Choroid plexus epithelial cell (primary cell): ENCODE measurements around the gene SERPINF2.
"Not testable (repeated sequence)": the region's sequence is repeated elsewhere in the genome, so short reads cannot be mapped to it uniquely, and the experiment has no call there.

Experiments
- DNase-seq: peaks from one replicate; pipeline ENCODE4 v3.0.0-alpha.2; 2010; ENCODE audit warnings: low read depth
- H3K4me3 ChIP-seq: 2 replicates; pipeline ENCODE4 v1.5.1; 2011; ENCODE audit warnings: low read depth, mild to moderate bottlenecking, control low read depth, low read length, moderate library complexity
- TF ChIP-seq, protein P1 (sequence below): conservative IDR thresholded peaks from 2 replicates; pipeline ENCODE4 v1.5.1; 2011; ENCODE audit warnings: low read depth, mild to moderate bottlenecking, control low read depth, inconsistent platforms, low read length, moderate library complexity

Gene SERPINF2

DNA sequence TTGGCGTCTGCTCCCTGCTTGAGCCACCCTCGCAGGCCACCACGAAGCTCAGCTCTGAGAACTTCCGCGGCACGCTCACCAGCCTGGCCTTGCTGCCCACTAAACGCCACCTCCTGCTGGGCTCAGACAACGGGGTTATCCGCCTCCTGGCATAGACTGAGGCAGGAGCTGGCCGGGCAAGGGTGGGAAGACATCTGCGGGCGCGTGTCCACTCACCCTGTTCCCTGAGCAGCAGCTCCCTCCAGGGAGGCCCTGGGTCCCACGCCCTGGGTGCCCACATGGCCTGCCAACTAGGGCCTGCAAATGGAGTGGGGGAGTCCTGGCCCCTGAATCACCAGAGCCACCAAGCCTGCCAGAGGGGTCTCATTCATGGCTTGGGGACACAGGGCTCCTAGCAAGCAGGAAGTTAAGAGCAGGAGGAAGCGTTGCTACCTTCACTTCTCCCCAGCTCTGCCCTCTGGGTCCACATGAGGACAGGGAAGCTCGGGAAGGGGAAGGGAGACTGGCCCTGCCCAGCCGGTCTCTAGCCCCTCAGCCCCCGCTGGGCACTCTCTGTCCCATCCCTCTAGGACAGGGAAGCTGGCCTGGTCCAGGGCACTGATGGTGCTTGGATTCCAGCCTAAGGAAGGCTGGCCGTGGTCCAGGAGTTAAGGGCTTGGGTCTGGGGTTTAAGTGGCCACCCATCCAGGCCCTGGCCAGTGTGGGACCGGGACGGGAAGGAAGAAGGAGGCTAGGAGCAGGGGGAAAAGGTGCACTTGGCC lies 5.0 kb upstream of the SERPINF2 start:
- TF ChIP-seq, protein P1, sequence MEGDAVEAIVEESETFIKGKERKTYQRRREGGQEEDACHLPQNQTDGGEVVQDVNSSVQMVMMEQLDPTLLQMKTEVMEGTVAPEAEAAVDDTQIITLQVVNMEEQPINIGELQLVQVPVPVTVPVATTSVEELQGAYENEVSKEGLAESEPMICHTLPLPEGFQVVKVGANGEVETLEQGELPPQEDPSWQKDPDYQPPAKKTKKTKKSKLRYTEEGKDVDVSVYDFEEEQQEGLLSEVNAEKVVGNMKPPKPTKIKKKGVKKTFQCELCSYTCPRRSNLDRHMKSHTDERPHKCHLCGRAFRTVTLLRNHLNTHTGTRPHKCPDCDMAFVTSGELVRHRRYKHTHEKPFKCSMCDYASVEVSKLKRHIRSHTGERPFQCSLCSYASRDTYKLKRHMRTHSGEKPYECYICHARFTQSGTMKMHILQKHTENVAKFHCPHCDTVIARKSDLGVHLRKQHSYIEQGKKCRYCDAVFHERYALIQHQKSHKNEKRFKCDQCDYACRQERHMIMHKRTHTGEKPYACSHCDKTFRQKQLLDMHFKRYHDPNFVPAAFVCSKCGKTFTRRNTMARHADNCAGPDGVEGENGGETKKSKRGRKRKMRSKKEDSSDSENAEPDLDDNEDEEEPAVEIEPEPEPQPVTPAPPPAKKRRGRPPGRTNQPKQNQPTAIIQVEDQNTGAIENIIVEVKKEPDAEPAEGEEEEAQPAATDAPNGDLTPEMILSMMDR, result no peak
- DNase-seq, result no peak
- no peak overlapping the region for H3K4me3 ChIP-seq

DNA sequence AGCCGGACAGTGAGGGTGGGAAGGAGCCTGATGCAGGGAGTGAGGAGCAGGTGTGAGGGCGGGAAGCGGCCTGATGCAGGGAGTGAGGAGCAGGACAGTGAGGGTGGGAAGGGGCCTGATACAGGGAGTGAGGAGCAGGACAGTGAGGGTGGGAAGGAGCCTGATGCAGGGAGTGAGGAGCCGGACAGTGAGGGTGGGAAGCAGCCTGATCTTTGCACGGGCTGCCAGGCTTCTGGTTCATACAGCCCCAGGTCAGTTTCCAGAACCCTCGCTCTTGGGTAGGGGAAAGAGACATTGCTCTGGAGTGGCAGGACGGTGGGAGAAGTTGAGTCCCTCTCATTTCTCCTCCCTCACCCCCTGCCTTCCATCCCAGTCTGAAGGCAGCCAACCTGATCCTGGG lies 772 bp upstream of the SERPINF2 start:
- not testable (repeated sequence) for DNase-seq

DNA sequence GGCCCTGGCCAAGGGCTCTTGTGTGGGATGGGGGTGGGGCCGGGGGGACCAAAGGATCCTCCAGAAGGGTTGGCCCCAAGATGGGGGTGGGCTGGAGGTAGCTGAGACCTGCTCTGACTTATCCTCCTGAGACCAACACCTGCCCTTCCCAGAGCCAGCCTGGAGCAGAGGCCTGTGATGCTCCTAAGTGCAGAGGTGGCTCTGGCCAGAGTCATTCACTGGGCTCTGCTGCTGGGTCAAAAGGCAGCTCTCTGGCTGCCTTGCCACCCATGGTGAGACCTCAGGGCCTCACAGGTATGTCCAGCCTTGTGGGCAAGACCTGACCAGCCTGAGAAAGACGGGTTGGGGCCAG lies 393 bp downstream of the SERPINF2 start:
- DNase-seq, result no peak
- H3K4me3 ChIP-seq, result no peak overlapping the region

More for the DNA sequence above, 772 bp upstream of the SERPINF2 start:
- H3K4me3 ChIP-seq, result not testable (repeated sequence)

DNA sequence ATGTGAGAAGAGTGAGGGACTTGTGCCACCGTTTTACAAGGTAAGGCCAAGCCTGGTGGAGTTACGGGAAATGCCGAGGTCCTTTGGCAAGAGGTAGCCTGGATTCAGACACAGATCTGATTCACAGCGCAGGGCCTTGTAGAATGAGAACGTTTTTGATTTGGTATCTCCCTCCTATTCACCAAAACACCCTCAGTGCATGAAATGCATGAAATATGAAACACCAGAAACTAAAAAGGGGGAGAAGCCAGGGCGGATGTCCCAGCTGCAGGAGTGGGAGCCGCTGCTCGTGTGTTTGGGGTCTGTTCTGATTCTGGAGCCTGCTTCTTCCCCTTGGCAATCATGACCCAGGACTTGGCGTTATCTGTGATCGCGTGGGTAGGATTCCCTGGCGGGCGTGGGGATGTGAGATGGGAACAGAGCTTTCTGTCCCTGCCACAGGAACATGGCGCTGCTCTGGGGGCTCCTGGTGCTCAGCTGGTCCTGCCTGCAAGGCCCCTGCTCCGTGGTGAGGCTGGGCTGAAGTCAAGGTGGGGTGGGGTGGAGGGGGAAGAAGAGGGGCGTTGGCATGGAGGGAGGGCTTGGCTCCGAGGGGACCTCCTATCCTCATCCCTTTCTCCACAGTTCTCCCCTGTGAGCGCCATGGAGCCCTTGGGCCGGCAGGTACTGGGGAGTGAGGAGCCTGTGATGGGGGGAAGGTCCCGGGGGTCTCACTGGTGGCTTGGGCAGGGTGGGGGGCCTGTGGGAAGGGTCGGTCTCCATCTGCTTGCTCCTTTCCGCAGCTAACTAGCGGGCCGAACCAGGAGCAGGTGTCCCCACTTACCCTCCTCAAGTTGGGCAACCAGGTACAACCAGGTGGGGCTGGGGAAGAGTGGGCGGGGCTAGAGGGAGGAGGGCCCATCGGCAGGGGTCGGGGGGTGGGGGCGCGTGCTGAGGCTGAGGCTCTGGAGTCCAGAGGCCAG lies 2.2 kb downstream of the SERPINF2 start:
- no peak for DNase-seq
- no peak overlapping the region for H3K4me3 ChIP-seq
- TF ChIP-seq, protein P1, result no peak

More for the DNA sequence above, 393 bp downstream of the SERPINF2 start:
- TF ChIP-seq, protein P1, result no peak

DNA sequence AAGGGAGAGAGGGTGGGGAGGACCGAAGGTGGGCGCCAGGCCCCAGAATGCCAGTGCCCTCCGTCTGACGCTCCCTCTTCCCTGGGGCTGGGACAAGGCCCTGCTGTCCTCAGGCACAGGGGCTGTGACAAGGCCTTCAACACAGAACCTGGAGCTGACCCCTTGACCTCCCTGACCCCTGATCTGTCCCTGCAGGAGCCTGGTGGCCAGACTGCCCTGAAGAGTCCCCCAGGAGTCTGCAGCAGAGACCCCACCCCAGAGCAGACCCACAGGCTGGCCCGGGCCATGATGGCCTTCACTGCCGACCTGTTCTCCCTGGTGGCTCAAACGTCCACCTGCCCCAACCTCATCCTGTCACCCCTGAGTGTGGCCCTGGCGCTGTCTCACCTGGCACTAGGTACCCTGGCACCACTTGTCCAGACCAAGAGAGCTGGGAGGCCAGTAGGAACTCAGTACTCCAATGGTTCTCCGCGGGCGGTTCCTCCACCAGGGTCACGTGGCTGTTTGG lies 2.9 kb downstream of the SERPINF2 start:
- H3K4me3 ChIP-seq, result no peak overlapping the region
- TF ChIP-seq, protein P1, result no peak
- DNase-seq, result no peak

DNA sequence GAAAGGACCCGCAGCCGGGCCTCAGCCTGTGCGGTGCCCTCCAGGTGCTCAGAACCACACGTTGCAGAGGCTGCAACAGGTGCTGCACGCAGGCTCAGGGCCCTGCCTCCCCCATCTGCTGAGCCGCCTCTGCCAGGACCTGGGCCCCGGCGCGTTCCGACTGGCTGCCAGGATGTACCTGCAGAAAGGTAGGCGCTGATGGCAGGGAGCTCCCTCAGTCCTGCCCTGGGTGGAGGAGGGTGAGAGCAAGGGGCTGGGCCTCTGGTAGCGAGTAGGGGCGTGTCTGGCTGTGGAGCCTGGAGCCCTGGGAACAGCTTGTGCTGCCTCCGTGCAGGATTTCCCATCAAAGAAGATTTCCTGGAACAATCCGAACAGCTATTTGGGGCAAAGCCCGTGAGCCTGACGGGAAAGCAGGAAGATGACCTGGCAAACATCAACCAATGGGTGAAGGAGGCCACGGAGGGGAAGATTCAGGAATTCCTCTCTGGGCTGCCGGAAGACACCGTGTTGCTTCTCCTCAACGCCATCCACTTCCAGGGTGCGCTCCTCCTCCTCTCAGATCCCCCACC lies 4.4 kb downstream of the SERPINF2 start:
- no peak overlapping the region for H3K4me3 ChIP-seq
- no peak for DNase-seq

More for the DNA sequence above, 4.4 kb downstream of the SERPINF2 start:
- TF ChIP-seq, protein P1, result no peak
